Lower lobe of right lung (tissue), 2 donors: ENCODE measurements around the gene SERPINB7. TPM values are rescaled to one million over a fixed set of nuclear protein-coding genes. Genes with fewer than 3 reads are reported as not detected.

Experiments
- ATAC-seq, 2 donors: fragments of 200-7000 bp; cut with Tn5 transposase; one replicate each; pipeline ENCODE4 v1.9.1; 2020 to 2022; ENCODE audit warnings: mild to moderate bottlenecking in 2 of 2, moderate library complexity in 2 of 2
- DNase-seq: peaks from one replicate; pipeline ENCODE4 v3.0.0-alpha.2; 2020
- H3K27ac ChIP-seq: fragments of 200-600 bp; one replicate; pipeline ENCODE4 v1.8.0; 2022
- H3K27me3 ChIP-seq: fragments of 200-600 bp; one replicate; pipeline ENCODE4 v1.8.0; 2022; ENCODE audit warnings: low read depth
- H3K36me3 ChIP-seq: fragments of 200-600 bp; one replicate; pipeline ENCODE4 v1.8.0; 2022; ENCODE audit warnings: mild to moderate bottlenecking
- H3K4me1 ChIP-seq: fragments of 200-600 bp; one replicate; pipeline ENCODE4 v1.8.0; 2022
- H3K4me3 ChIP-seq: fragments of 200-600 bp; one replicate; pipeline ENCODE4 v1.8.0; 2022; ENCODE audit warnings: mild to moderate bottlenecking
- H3K9me3 ChIP-seq: fragments of 200-600 bp; one replicate; pipeline ENCODE4 v1.8.0; 2022
- intact Hi-C: fragments of 100-400 bp; cut with DNase I; formaldehyde crosslinking; loops from one replicate; pipeline ENCODE4 v1.11.0; 2022
- total RNA-seq: library from RNA; stranded (reverse); fragmentation: NEBNext Ultra II Directional; extraction: Animal tissue kit (Norgen Biotek cat#: 25700); gene quantifications from one replicate; pipeline ENCODE4 v1.2.1, GENCODE V29; 2021
- TF ChIP-seq, protein P1 (sequence below): fragments of 200-600 bp; IDR thresholded peaks from one replicate; pipeline ENCODE4 v1.8.0; 2022; ENCODE audit warnings: antibody characterized with exemption, mild to moderate bottlenecking
- donor health status: DM: no; HTN: yes; CAD: no; lungs with severe emphysema.

The SERPINB7 gene
- total RNA-seq, 1 donor from 2014 or later, result not detected

DNA sequence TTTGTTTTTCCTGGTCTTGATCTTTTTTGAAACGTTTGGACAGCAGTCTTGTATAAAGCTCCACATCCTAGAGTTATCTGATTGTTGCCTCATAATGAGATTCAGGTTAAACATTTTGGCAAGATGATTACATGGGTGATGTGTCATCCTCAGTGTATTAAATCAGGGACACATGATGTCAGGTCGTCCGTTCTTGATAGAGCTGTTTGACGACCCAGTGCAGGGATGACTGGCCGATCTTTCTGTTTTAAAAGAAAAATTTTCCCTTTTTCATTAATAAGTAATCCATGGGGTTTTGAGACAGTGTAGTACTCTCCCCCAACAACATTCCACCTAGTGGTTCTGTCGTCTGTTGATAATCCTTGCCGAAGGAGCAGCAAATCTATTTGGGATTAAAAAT is 67.8 kb downstream of the SERPINB7 start:
- no peaks in the 10 kb centered on the region for H3K4me1 ChIP-seq
- no peak overlapping the region for H3K4me3 ChIP-seq
- TF ChIP-seq, protein P1, sequence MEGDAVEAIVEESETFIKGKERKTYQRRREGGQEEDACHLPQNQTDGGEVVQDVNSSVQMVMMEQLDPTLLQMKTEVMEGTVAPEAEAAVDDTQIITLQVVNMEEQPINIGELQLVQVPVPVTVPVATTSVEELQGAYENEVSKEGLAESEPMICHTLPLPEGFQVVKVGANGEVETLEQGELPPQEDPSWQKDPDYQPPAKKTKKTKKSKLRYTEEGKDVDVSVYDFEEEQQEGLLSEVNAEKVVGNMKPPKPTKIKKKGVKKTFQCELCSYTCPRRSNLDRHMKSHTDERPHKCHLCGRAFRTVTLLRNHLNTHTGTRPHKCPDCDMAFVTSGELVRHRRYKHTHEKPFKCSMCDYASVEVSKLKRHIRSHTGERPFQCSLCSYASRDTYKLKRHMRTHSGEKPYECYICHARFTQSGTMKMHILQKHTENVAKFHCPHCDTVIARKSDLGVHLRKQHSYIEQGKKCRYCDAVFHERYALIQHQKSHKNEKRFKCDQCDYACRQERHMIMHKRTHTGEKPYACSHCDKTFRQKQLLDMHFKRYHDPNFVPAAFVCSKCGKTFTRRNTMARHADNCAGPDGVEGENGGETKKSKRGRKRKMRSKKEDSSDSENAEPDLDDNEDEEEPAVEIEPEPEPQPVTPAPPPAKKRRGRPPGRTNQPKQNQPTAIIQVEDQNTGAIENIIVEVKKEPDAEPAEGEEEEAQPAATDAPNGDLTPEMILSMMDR, result no peak
- DNase-seq, result no peak
- H3K9me3 ChIP-seq, result no peaks in the 10 kb centered on the region
- H3K36me3 ChIP-seq, result no peaks in the 10 kb centered on the region
- intact Hi-C loops, result no loop called here
- no peak overlapping the region for H3K27ac ChIP-seq
- H3K27me3 ChIP-seq, result peaks cover 7% of the 10 kb centered on the region
- no peak for ATAC-seq

DNA sequence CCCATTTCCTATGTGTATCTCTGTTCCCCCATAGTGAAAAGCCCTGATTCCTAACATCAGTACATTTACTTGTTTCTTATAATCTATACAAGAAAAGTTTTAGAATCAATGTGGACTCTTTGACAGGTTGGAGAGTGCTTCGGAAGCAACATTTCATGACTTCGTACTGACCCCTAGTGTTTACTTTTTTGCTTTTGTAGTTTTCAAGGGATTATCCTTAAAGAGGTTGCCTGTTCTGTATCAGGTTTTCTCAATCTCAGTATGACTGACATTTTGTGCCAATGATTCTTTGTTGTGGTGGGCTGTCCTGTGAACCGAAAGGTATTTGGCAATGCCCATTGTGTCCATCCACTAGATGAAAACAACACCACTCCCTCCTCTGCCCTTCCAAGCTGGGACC is 69.0 kb downstream of the SERPINB7 start:
- TF ChIP-seq, protein P1, result peak; percentile 32
- intact Hi-C loops, result no loop called here
- DNase-seq (no peak), ATAC-seq (no peak)
- Histone ChIP-seq H3K4me3 (no peak overlapping the region), H3K36me3 (no peaks in the 10 kb centered on the region), H3K27ac (no peak overlapping the region), H3K4me1 (no peaks in the 10 kb centered on the region), H3K9me3 (no peaks in the 10 kb centered on the region), H3K27me3 (peaks cover 7% of the 10 kb centered on the region)

DNA sequence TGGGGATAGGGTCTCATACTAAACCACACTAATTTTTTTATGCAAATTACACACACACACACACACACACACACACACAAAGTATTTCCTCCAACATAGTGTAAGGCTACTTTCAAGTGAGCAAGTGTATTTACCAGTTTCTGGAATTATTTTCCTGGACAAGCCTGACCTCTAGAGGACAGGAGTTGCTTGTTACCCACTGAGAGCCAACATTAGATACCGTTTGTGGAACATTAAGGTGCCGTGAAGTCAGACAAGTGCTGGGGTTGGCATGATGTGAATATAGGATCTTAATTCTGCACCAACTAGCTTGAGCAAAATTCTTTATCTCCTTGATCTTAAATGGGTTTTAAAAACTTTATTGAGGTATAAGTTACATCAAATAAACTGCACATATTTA is 72.9 kb downstream of the SERPINB7 start:
- intact Hi-C loops, result no loop called here
- H3K9me3 ChIP-seq, result no peaks in the 10 kb centered on the region
- H3K36me3 ChIP-seq, result no peaks in the 10 kb centered on the region
- no peak overlapping the region for H3K27ac ChIP-seq
- DNase-seq (no peak), ATAC-seq (peak; percentile 54 to 71)
- H3K4me3 ChIP-seq, result no peak overlapping the region
- H3K27me3 ChIP-seq, result peaks cover 7% of the 10 kb centered on the region
- H3K4me1 ChIP-seq, result no peaks in the 10 kb centered on the region
- TF ChIP-seq, protein P1, result peak; percentile 40

DNA sequence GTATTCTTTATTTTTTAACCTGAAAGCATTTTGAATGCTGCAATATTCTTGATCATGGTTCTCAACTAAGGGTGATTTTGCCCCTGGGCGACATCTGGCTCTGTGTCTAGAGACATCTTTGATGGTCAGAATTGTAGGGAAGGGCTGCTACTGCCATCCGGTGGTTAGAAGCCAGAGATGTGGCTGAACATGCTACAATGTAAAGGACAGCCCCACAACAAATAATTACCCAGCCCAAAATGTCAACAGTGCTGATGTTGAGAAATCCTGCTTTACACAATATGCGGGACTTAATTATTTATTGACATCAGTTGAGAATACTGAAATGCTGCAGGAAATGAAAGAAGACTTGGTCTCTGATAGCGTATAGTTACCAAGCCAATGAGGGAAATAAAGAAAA is 74.8 kb downstream of the SERPINB7 start:
- TF ChIP-seq, protein P1, result peak; percentile 15
- no peak overlapping the region for H3K27ac ChIP-seq
- peaks cover 7% of the 10 kb centered on the region for H3K27me3 ChIP-seq
- ATAC-seq (peak in 1 of 2 donors; percentile 59), DNase-seq (no peak)
- H3K9me3 ChIP-seq, result peaks cover 1% of the 10 kb centered on the region
- no peaks in the 10 kb centered on the region for H3K36me3 ChIP-seq
- no peak overlapping the region for H3K4me3 ChIP-seq
- H3K4me1 ChIP-seq, result no peaks in the 10 kb centered on the region
- intact Hi-C loops, result no loop called here

DNA sequence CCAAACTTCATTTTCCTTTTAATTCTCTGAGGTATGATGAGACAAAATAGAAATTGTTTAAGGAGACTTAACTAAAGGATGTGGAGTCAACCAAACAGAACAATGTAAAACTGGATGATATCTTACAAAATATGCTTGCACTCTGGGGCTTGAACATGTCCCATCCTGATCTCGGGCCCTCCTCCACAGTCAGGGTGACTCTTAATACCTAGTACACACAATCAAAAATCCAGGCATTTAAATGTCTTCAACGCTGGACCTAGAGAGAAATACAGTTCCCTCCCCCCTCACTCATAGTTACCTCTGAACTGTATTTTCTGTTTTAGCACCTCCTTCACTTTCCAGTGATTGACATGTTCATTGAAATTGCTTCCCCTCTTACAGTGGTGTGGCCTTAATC is 75.4 kb downstream of the SERPINB7 start:
- no peak overlapping the region for H3K27ac ChIP-seq
- intact Hi-C loops, result no loop called here
- H3K4me1 ChIP-seq, result no peaks in the 10 kb centered on the region
- peaks cover 7% of the 10 kb centered on the region for H3K27me3 ChIP-seq
- H3K9me3 ChIP-seq, result peaks cover 6% of the 10 kb centered on the region
- ATAC-seq, result no peak
- DNase-seq, result no peak
- H3K36me3 ChIP-seq, result no peaks in the 10 kb centered on the region
- TF ChIP-seq, protein P1, result no peak
- H3K4me3 ChIP-seq, result no peak overlapping the region

Other genes with a start within 250 kb of the SERPINB7 start
- not detected for gene SERPINB12, start 233.0 kb upstream of the SERPINB7 start, total RNA-seq
- not detected for gene SERPINB13, start 188.1 kb upstream of the SERPINB7 start, total RNA-seq
- gene SERPINB4, start 131.2 kb upstream of the SERPINB7 start, total RNA-seq, result not detected
- not detected for gene SERPINB3, start 113.5 kb upstream of the SERPINB7 start, total RNA-seq
- 0.77 TPM for gene SERPINB11, start 72.5 kb upstream of the SERPINB7 start, total RNA-seq
- gene SERPINB2, start 112.3 kb downstream of the SERPINB7 start, total RNA-seq, result not detected
- not detected for gene SERPINB10, start 132.5 kb downstream of the SERPINB7 start, total RNA-seq
- gene HMSD, start 173.9 kb downstream of the SERPINB7 start, total RNA-seq, result 1.6 TPM
- 15.4 TPM for gene SERPINB8, start 194.7 kb downstream of the SERPINB7 start, total RNA-seq